IMR-90 (cell line): Measurements from ENCODE around the gene CCT7. TPM values are rescaled to one million over a fixed set of nuclear protein-coding genes. Genes with fewer than 3 reads are reported as not detected.
A peak's percentile ranks its signal among the peaks of the same experiment; 100 is the strongest.

Experiments used
- ATAC-seq: fragments of 200-7000 bp; cut with Tn5 transposase; 2 replicates; pipeline ENCODE4 v1.9.1; 2020; ENCODE audit warnings: low read depth, mild to moderate bottlenecking, moderate library complexity
- BruUV-seq: library from RNA; stranded (reverse); fragments of 400-500 nt; replicated peaks from 2 replicates; lab custom pipeline; 2021; lab: Mats Ljungman, UMichigan
- CTCF ChIA-PET: fragments of 300-600 bp; formaldehyde crosslinking; extraction: SDS; loops from one replicate; lab custom pipeline; 2021; ENCODE audit warnings: antibody characterized with exemption; lab: Yijun Ruan, JAX
- POLR2A ChIA-PET: fragments of 300-600 bp; sonication (Branson Sonifier 250); formaldehyde crosslinking; loops from one replicate; lab custom pipeline; 2022; ENCODE audit warnings: antibody characterized with exemption; ENCODE audit not compliant: unreplicated experiment; lab: Charles Lee
- DNase-seq: peaks from one replicate; pipeline ENCODE4 v3.0.0; 2013
- H2AFZ ChIP-seq: replicated peaks from 2 replicates; pipeline ENCODE3; 2013; ENCODE audit warnings: low read length, mild to moderate bottlenecking; ENCODE audit not compliant: poor library complexity
- H2AK5ac ChIP-seq: 2 replicates; pipeline ENCODE4 v1.6.1; 2013; ENCODE audit warnings: low read depth, low read length, inconsistent platforms
- H2AK9ac ChIP-seq: replicated peaks from 2 replicates; pipeline ENCODE3; 2013; ENCODE audit warnings: mild to moderate bottlenecking, low read depth, low read length, moderate library complexity; ENCODE audit not compliant: poor library complexity
- H2BK120ac ChIP-seq: 2 replicates; pipeline ENCODE4 v1.6.1; 2013; ENCODE audit warnings: low read depth, low read length, inconsistent platforms
- H2BK15ac ChIP-seq: 3 replicates; pipeline ENCODE4 v1.6.1; 2013; ENCODE audit warnings: low read depth, low read length, inconsistent platforms
- H2BK20ac ChIP-seq: 2 replicates; pipeline ENCODE4 v1.6.1; 2013; ENCODE audit warnings: low read depth, mild to moderate bottlenecking, inconsistent platforms, low read length, moderate library complexity
- H2BK5ac ChIP-seq: 2 replicates; pipeline ENCODE4 v1.6.1; 2013; ENCODE audit warnings: mild to moderate bottlenecking, low read depth, low read length, inconsistent platforms; ENCODE audit not compliant: poor library complexity, severe bottlenecking
- H3K14ac ChIP-seq: replicated peaks from 2 replicates; pipeline ENCODE4 v1.6.1; 2013; ENCODE audit warnings: low read depth, low read length, inconsistent platforms
- H3K18ac ChIP-seq: 2 replicates; pipeline ENCODE4 v1.6.1; 2013; ENCODE audit warnings: low read depth, low read length, control low read depth
- H3K23ac ChIP-seq: 2 replicates; pipeline ENCODE4 v1.6.1; 2013; ENCODE audit warnings: low read depth, low read length, inconsistent platforms
- H3K27ac ChIP-seq: 2 replicates; pipeline ENCODE4 v1.5.1; 2013; ENCODE audit warnings: mild to moderate bottlenecking, control low read depth, low read length; ENCODE audit not compliant: insufficient read depth
- H3K27me3 ChIP-seq: 2 replicates; pipeline ENCODE4 v1.6.1; 2013; ENCODE audit warnings: low read length; ENCODE audit not compliant: control insufficient read depth, insufficient read depth
- H3K36me3 ChIP-seq: 2 replicates; pipeline ENCODE4 v1.6.1; 2013; ENCODE audit warnings: low read length, mixed read lengths; ENCODE audit not compliant: control insufficient read depth, insufficient read depth
- H3K4ac ChIP-seq: 2 replicates; pipeline ENCODE4 v1.6.1; 2013; ENCODE audit warnings: low read depth, low read length, inconsistent platforms
- H3K4me1 ChIP-seq: 2 replicates; pipeline ENCODE4 v1.6.1; 2013; ENCODE audit warnings: low read length, mixed read lengths; ENCODE audit not compliant: control insufficient read depth, insufficient read depth
- H3K4me2 ChIP-seq: 2 replicates; pipeline ENCODE4 v1.6.1; 2013; ENCODE audit warnings: low read depth, mild to moderate bottlenecking, control low read depth, low read length, moderate library complexity
- H3K4me3 ChIP-seq: 2 replicates; pipeline ENCODE4 v1.5.1; 2013; ENCODE audit warnings: low read depth, mild to moderate bottlenecking, control low read depth, low read length, moderate library complexity; ENCODE audit not compliant: insufficient read depth
- H3K56ac ChIP-seq: 2 replicates; pipeline ENCODE4 v1.6.1; 2013; ENCODE audit warnings: low read length, inconsistent platforms; ENCODE audit not compliant: insufficient read depth; ENCODE audit errors: extremely low read depth
- H3K79me1 ChIP-seq, 2 experiments: 2 replicates each; pipeline ENCODE4 v1.6.1; 2013; ENCODE audit warnings: low read length in 2 of 2, inconsistent platforms in 1 of 2, low read depth in 1 of 2
- H3K9ac ChIP-seq: 2 replicates; pipeline ENCODE4 v1.6.1; 2013; ENCODE audit warnings: low read depth, low read length, control low read depth
- H3K9me1 ChIP-seq: 2 replicates; pipeline ENCODE4 v1.6.1; 2013; ENCODE audit warnings: low read length, inconsistent platforms; ENCODE audit not compliant: insufficient read depth
- H3K9me3 ChIP-seq: 2 replicates; pipeline ENCODE4 v1.6.1; 2013; ENCODE audit warnings: low read length; ENCODE audit not compliant: control insufficient read depth, insufficient read depth
- H4K20me1 ChIP-seq: 2 replicates; pipeline ENCODE4 v1.6.1; 2013; ENCODE audit warnings: low read length, inconsistent platforms; ENCODE audit not compliant: insufficient read depth
- H4K5ac ChIP-seq: 2 replicates; pipeline ENCODE4 v1.6.1; 2013; ENCODE audit warnings: mild to moderate bottlenecking, low read depth, low read length, control low read depth
- H4K8ac ChIP-seq, 2 experiments: 2 replicates each; pipeline ENCODE4 v1.6.1; 2013; ENCODE audit warnings: low read depth in 2 of 2, low read length in 2 of 2, control low read depth in 1 of 2, inconsistent platforms in 1 of 2
- H4K91ac ChIP-seq: 2 replicates; pipeline ENCODE4 v1.6.1; 2013; ENCODE audit warnings: low read depth, low read length, inconsistent platforms; ENCODE audit not compliant: insufficient read depth
- CEBPB ChIP-seq: IDR thresholded peaks from 2 replicates; pipeline ENCODE4 v1.6.1; 2012; ENCODE audit warnings: low read depth, low read length, improper control_type of control experiment
- CHD1 ChIP-seq: IDR thresholded peaks from 2 replicates; pipeline ENCODE4 v1.6.1; 2012; ENCODE audit warnings: low read depth, low read length, improper control_type of control experiment
- MAFK ChIP-seq: IDR thresholded peaks from 2 replicates; pipeline ENCODE4 v1.6.1; 2012; ENCODE audit warnings: low read depth, low read length, improper control_type of control experiment
- MAZ ChIP-seq: IDR thresholded peaks from 2 replicates; pipeline ENCODE4 v1.6.1; 2012; ENCODE audit warnings: low read depth, mild to moderate bottlenecking, low read length, improper control_type of control experiment, moderate library complexity, borderline replicate concordance
- NFE2L2 ChIP-seq: fragments of 150-350 bp; IDR thresholded peaks from 2 replicates; pipeline ENCODE4 v1.6.1; 2016; ENCODE audit warnings: low read depth, mild to moderate bottlenecking, low read length
- RAD21 ChIP-seq: IDR thresholded peaks from 2 replicates; pipeline ENCODE4 v1.6.1; 2012; ENCODE audit warnings: low read length, improper control_type of control experiment
- RFX5 ChIP-seq: IDR thresholded peaks from 2 replicates; pipeline ENCODE4 v1.8.0; 2012; ENCODE audit warnings: low read depth, mild to moderate bottlenecking, low read length, moderate library complexity
- WGBS, 2 experiments: methylation state at CpG; one replicate each; pipeline versions ENCODE4 v1.1.5 to v1.1.7; 2013; ENCODE audit warnings: missing lambda C conversion rate in 2 of 2; ENCODE audit not compliant: insufficient read length in 1 of 2; ENCODE audit errors: extremely low coverage in 2 of 2; 5-methylcytosine and 5-hydroxymethylcytosine counted together
- dilution Hi-C: fragments of 300-500 bp; cut with HindIII; formaldehyde crosslinking; loops from one replicate; pipeline ENCODE4 v1.14.3; 2018; ENCODE audit warnings: low sequenced_read_pairs; ENCODE audit not compliant: unreplicated experiment
- in situ Hi-C: fragments of 300-500 bp; cut with MboI; formaldehyde crosslinking; loops from 3 replicates; pipeline ENCODE4 v1.14.3; 2019; ENCODE audit warnings: low sequenced_read_pairs, inconsistent platforms, mixed read lengths
- intact Hi-C: fragments of 100-400 bp; cut with micrococcal nuclease; formaldehyde crosslinking; loops from 2 replicates; pipeline ENCODE4 v1.10.0; 2022
- polyA plus RNA-seq, 3 experiments: library from polyadenylated mRNA; depleted of rRNA; stranded (reverse); fragments of >200 nt; gene quantifications; 2 replicates each; pipeline ENCODE4 v1.2.3, GENCODE V29; 2012; ENCODE audit warnings: low replicate concordance in 1 of 3
- total RNA-seq: library from RNA; depleted of rRNA; stranded (reverse); fragments of >200 nt; gene quantifications from 2 replicates; pipeline ENCODE4 v1.2.3, GENCODE V29; 2012
- TF ChIP-seq, protein P1 (sequence below): fragments of 150-350 bp; IDR thresholded peaks from 2 replicates; pipeline ENCODE4 v1.6.1; 2016; ENCODE audit warnings: low read depth, mild to moderate bottlenecking, low read length, moderate library complexity, borderline replicate concordance

The CCT7 gene
- total and polyA plus RNA-seq, 2 of the 4 experiments (the other 2 are of a cell fraction), result 321 to 575 TPM

DNA sequence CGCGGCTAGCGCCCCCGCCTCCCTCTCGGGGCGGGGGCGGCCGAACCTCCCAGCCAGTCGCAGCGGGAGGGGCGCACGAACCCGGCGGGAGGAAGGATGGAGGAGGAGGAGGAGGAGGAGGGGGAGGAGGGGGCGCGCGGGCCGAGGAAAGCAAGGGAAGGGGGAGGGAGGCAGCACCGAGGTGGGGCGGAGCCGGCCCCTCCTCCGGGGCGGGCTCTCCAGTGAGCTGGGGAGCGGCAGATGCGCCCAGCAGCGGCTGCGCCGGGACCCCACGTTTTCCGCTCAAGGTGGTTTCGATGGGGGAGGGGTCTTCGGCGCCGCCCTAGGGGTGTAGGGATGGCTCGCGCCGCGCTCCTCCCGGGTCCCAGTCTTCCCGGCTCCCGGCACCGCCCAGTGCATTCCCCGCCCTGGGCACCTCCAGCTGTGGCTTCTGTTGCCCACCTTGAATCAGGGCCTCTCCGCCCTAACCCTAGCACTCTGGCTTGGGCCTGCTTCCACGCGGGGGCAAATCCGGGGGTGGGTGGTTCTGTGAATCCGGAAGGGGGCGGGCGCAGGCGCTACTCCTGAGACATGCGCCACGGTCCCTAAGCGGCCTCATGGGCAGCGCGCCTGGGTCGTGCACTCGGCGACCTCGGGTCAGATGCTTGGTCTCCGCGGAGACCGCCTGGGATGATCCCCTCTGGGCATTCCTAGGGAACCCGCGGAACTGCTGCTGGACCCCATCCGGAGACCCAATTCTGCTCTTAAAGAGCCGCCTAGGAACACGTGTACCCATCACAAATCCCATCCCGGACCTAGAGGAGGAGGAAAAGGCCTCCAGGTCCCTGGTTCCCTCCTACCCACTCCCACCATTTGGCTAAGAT is 50.4 kb downstream of the CCT7 start, which contains the start of gene FBXO41:
Gene FBXO41 (minus strand): TSS at position 183 of the 863 bp plus-strand sequence. CDS start 14,848 bp downstream, outside the sequence.
- Histone ChIP-seq H2BK5ac (no peak within 1 kb of the TSS), H2AK5ac (no peak within 1 kb of the TSS), H2AFZ (peak within 1 kb of the TSS; percentile 91), H3K23ac (no peak within 1 kb of the TSS), H3K9me1 (no peaks in the 10 kb centered on the region), H3K18ac (no peak within 1 kb of the TSS; the same call in 1 of the 2 replicates), H4K8ac (peak within 1 kb of the TSS in 1 of 2 experiments; percentile 30; a peak in 1 of 4 replicates), H2BK120ac (no peak within 1 kb of the TSS), H3K9ac (peak within 1 kb of the TSS; percentile 49), H3K4me3 (peak within 1 kb of the TSS; percentile 63), H2BK20ac (no peak within 1 kb of the TSS), H4K5ac (peak within 1 kb of the TSS; percentile 28; the same call in 1 of the 2 replicates), H3K27me3 (peaks cover 14% of the 10 kb centered on the region), H3K36me3 (no peaks in the 10 kb centered on the region), H2AK9ac (peak within 1 kb of the TSS; percentile 68), H3K79me1 (no peaks in the 10 kb centered on the region; a peak in 1 of 4 replicates), H3K56ac (no peak within 1 kb of the TSS), H4K20me1 (no peaks in the 10 kb centered on the region), H3K27ac (peak within 1 kb of the TSS; percentile 37; the same call in 1 of the 2 replicates), H4K91ac (peak within 1 kb of the TSS; percentile 28; the same call in 1 of the 2 replicates), H3K9me3 (no peaks in the 10 kb centered on the region), H3K4me2 (peak within 1 kb of the TSS; percentile 97), H3K4ac (no peak within 1 kb of the TSS; the same call in 1 of the 2 replicates), H3K4me1 (peaks cover 3% of the 10 kb centered on the region; the same call in 1 of the 2 replicates), H2BK15ac (no peak within 1 kb of the TSS), H3K14ac (no peak within 1 kb of the TSS)
- intact Hi-C loops (no loop called here), in situ Hi-C loops (no loop called here), dilution Hi-C loops (no loop called here)
- WGBS, 2 experiments, result 0% methylated on average over 1 of the region's 69 CpGs; no CpG with 5 or more reads in 1 of the 2 experiments
- TF ChIP-seq NFE2L2 (no peak), CHD1 (no peak), RFX5 (no peak), CEBPB (no peak), MAZ (peak; percentile 45; the same call in 1 of the 2 replicates), MAFK (no peak), RAD21 (no peak)
- TF ChIP-seq, protein P1, sequence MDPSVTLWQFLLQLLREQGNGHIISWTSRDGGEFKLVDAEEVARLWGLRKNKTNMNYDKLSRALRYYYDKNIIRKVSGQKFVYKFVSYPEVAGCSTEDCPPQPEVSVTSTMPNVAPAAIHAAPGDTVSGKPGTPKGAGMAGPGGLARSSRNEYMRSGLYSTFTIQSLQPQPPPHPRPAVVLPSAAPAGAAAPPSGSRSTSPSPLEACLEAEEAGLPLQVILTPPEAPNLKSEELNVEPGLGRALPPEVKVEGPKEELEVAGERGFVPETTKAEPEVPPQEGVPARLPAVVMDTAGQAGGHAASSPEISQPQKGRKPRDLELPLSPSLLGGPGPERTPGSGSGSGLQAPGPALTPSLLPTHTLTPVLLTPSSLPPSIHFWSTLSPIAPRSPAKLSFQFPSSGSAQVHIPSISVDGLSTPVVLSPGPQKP, result no peak
- POLR2A ChIA-PET, result interaction anchor here (0.6 kb wide), 1 partner anchor 321 kb away, joined by 4 read pairs; no protein-coding TSS in a partner anchor
- ATAC-seq, result peak; percentile 89
- CTCF ChIA-PET, result no interaction called here
- DNase-seq, result peak; percentile 17
- BruUV-seq, result no TSS peak
